IPS DF 6.9 (cell line): ENCODE measurements around the gene EXOC4.

Source experiments
- DNase-seq: peaks from one replicate; pipeline ENCODE4 v3.0.0-alpha.2; 2013; ENCODE audit warnings: low read depth, low spot score
- H3K27ac ChIP-seq: one replicate; pipeline ENCODE4 v1.5.1; 2013; ENCODE audit warnings: low read length, control low read depth
- H3K27me3 ChIP-seq: 2 replicates; pipeline ENCODE4 v1.6.1; 2013; ENCODE audit warnings: mild to moderate bottlenecking, low read length; ENCODE audit not compliant: control insufficient read depth, insufficient read depth
- H3K36me3 ChIP-seq: 2 replicates; pipeline ENCODE4 v1.6.1; 2013; ENCODE audit warnings: low read length; ENCODE audit not compliant: control insufficient read depth, insufficient read depth
- H3K4me1 ChIP-seq: 2 replicates; pipeline ENCODE4 v1.6.1; 2013; ENCODE audit warnings: low read length; ENCODE audit not compliant: control insufficient read depth, insufficient read depth
- H3K4me3 ChIP-seq: 2 replicates; pipeline ENCODE4 v1.5.1; 2013; ENCODE audit warnings: mild to moderate bottlenecking, low read length
- H3K9me3 ChIP-seq: 2 replicates; pipeline ENCODE4 v1.6.1; 2013; ENCODE audit warnings: low read length, inconsistent platforms; ENCODE audit not compliant: control insufficient read depth, insufficient read depth
- WGBS: extraction: QIAGEN DNeasy Blood & Tissue Kit; methylation state at CpG from one replicate; pipeline ENCODE4 v1.1.7; 2013; ENCODE audit warnings: mixed read lengths, missing lambda C conversion rate; ENCODE audit not compliant: insufficient read length, insufficient coverage; 5-methylcytosine and 5-hydroxymethylcytosine counted together

The EXOC4 gene

DNA sequence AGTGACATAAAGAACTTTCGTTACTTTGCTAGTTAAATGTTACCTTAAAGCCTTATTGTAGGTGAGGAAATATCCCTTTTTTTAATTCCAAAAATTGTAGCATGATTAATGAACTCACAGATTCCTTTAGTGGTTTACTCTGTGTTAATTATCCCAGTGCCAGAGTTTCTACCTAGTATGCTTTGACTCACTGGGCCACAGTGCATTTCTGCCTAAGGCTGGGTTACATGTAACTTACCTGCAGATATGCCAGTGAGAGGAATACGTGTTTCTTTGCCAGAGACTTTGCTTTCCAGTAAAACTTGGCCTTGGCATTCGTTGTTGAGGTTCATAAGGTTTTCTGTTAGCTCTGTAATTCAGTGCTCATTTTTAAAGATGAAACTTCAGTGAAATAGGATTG is 493.4 kb downstream of the EXOC4 start:
- WGBS: no CpG with 5 or more reads among the region's 3 CpGs
- H3K4me3 ChIP-seq: no peak overlapping the region
- H3K4me1 ChIP-seq: peaks cover 4% of the 10 kb centered on the region; the same call in 1 of the 2 replicates
- no peaks in the 10 kb centered on the region for H3K36me3 ChIP-seq
- H3K27me3 ChIP-seq: no peaks in the 10 kb centered on the region
- no peak overlapping the region for H3K27ac ChIP-seq
- no peak for DNase-seq
- no peaks in the 10 kb centered on the region for H3K9me3 ChIP-seq

DNA sequence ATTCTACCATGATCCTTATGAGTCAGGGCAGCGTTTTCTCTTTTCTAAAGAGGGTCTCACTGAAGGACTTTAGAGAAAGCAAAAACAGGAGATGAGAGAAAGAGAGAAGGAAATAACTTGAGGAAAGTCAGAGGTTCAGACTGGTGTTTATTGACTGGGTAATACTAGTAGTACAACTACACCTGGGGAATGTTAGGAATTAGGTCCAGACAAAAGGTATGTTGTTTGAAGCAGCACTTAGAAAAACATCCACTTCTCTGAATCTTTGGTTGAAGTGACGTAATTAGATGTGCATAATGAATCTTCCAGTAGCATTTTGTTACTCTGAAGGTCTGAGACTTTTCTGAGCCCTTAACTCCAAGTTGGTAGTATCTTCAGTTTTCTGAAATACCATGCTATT is 494.0 kb downstream of the EXOC4 start:
- no CpG with 5 or more reads among the region's 2 CpGs for WGBS
- Histone ChIP-seq H3K27ac (no peak overlapping the region), H3K36me3 (no peaks in the 10 kb centered on the region), H3K27me3 (no peaks in the 10 kb centered on the region), H3K4me3 (no peak overlapping the region), H3K4me1 (peaks cover 4% of the 10 kb centered on the region; the same call in 1 of the 2 replicates), H3K9me3 (no peaks in the 10 kb centered on the region)
- DNase-seq: no peak

DNA sequence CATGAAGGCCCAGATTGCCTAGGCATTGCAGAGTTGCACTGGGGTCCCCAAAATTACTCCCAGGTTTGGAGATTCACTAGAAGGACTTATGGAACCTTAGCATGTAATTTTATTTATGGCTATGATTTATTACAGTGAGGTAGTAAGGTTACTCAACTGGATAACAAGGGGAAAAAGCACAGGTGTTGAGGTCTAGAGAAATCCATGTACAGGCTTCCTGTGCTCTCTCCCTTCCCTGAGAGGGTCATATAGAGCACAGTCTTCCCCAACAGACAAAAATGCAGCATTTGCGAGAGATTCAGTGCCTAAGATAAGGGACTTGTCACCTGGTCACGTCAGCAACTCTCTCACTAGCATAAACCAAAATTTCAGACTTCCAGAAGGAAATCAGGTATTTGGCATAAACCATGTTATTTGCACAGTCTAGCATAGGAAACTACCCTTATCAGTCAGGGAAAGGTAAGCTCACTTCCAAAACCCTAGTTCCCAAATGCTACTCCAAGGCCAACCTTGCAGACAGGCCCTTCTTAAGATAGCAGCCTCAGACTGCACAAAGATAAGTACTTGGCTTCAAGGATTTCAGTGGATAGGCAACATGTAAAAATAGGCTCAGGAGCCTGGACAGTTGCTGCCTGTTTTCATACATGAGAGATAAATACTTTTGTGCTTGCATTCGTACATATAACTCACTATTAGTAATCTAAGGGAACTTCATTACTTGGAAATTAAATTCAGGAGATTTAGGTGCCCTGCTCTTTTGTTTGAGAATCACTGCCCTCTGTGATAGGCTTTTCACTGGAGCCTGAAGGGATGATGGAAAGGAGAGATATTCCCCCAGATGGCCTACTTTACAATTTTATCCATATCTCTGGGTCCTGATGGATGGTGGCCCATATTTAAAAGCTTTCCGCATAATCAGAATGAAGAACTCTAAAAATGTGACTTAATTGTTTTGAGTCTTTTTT is 495.8 kb downstream of the EXOC4 start:
- H3K4me1 ChIP-seq: peaks cover 4% of the 10 kb centered on the region; the same call in 1 of the 2 replicates
- no peak overlapping the region for H3K27ac ChIP-seq
- H3K4me3 ChIP-seq: no peak overlapping the region
- no CpG with 5 or more reads among the region's 4 CpGs for WGBS
- H3K36me3 ChIP-seq: no peaks in the 10 kb centered on the region
- H3K9me3 ChIP-seq: no peaks in the 10 kb centered on the region
- no peaks in the 10 kb centered on the region for H3K27me3 ChIP-seq
- no peak for DNase-seq

DNA sequence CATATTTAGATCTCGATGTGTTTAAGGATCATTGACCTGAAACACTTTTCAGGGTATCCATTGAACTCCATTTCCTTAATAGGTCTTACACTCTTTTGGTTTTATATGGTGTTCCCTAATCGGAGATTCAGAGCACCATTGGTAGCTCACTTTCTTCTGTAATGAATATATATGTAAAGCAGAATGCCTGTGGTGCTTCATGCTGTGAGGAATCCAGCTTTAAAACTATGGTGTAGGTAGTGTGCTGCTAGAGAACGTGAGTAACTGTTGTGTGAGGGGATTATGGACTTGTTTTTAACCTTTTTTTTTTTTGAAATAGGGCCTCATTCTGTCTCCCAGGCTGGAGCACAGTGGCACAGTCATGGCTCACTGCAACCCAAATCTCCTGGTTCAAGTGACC is 497.4 kb downstream of the EXOC4 start:
- H3K9me3 ChIP-seq: no peaks in the 10 kb centered on the region
- WGBS: no CpG with 5 or more reads among the region's 3 CpGs
- H3K4me1 ChIP-seq: peaks cover 4% of the 10 kb centered on the region; the same call in 1 of the 2 replicates
- no peaks in the 10 kb centered on the region for H3K36me3 ChIP-seq
- no peak overlapping the region for H3K27ac ChIP-seq
- peak; percentile 29 for DNase-seq
- no peak overlapping the region for H3K4me3 ChIP-seq
- H3K27me3 ChIP-seq: no peaks in the 10 kb centered on the region

DNA sequence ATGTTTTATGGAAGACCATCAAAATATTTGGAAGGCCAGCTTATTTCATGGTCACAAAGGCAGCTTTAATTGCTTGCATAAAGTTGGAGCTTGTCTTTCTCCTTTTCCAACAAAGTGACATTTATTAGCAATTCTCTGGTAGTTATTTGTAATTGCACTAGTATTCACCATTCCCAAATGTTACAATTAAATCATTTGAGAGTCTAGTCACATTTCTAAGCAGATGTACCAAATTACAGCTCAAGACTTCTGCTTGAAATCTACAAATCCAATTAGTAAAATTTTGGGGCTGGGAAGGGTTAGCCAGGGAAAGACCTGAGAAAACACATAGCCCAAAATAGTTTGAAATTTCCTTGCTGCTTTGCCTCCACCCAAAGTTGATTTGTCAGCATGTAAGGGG is 498.2 kb downstream of the EXOC4 start:
- no peaks in the 10 kb centered on the region for H3K36me3 ChIP-seq
- H3K27ac ChIP-seq: no peak overlapping the region
- H3K4me3 ChIP-seq: no peak overlapping the region
- no peaks in the 10 kb centered on the region for H3K9me3 ChIP-seq
- no peaks in the 10 kb centered on the region for H3K27me3 ChIP-seq
- DNase-seq: no peak
- H3K4me1 ChIP-seq: peaks cover 4% of the 10 kb centered on the region; the same call in 1 of the 2 replicates

DNA sequence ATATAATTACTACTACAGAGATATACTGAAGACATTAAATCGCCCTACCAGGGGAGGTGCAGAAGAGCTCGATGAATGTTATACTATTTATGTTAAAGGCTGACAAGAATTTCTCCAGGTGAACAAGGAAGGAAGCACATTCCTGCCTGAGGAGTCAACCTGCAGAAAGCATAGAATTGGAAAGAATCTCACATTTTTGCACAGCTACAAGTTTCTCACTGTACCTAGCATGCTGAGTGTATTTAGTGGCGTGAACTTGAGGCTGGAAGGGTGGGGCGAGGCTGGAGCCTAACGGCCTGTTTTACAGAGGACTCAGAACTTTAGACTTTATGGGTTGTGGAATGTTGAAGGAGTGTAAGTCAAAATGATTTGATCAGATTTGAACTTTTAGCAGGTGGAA is 500.6 kb downstream of the EXOC4 start:
- H3K9me3 ChIP-seq: no peaks in the 10 kb centered on the region
- no CpG with 5 or more reads among the region's 5 CpGs for WGBS

DNA sequence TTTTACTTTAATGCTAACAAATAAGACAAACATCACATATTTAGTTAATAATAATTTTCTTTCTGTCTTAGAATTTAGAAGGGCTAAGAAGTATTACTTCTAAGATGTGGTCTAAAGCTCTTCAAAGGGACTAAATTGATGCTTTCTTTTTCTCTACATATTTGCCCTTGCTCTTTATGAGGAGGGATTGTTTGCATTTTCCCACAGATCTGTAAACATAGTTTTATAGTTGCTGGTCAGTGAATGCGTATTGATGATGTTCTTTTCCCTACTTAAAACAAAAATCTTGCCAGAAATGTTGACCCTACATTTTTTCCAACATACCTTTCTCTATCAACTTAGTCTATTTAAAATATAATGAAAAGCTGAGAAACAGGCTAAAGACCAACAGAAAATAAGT is 501.8 kb downstream of the EXOC4 start:
- no peaks in the 10 kb centered on the region for H3K9me3 ChIP-seq
- no peaks in the 10 kb centered on the region for H3K36me3 ChIP-seq
- H3K4me3 ChIP-seq: no peak overlapping the region
- no peak for DNase-seq
- H3K27ac ChIP-seq: no peak overlapping the region
- no peaks in the 10 kb centered on the region for H3K27me3 ChIP-seq
- H3K4me1 ChIP-seq: peaks cover 2% of the 10 kb centered on the region; the same call in 1 of the 2 replicates
- WGBS: no CpG with 5 or more reads among the region's 1 CpG

More for the DNA sequence above, 500.6 kb downstream of the EXOC4 start:
- Histone ChIP-seq H3K36me3 (no peaks in the 10 kb centered on the region), H3K27me3 (no peaks in the 10 kb centered on the region), H3K4me3 (no peak overlapping the region), H3K27ac (no peak overlapping the region), H3K4me1 (peaks cover 4% of the 10 kb centered on the region; the same call in 1 of the 2 replicates)
- DNase-seq: no peak

DNA sequence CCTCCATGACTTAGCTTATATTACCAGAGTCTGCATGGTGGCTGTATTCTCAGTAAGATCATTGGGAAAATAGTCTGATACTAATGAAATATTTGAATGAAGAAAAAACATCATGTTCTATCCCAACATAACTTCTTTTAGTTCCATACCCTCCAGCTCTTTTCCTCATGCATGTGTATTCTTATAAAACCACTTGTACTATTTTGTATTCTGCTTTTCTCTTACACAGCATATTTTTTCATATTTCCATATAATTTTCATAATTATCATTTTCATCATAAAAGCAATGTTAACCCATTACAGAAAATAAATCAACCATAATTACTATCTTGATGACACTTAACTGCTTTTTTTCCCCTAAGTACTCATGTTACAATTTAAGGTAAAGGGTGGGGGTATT is 503.0 kb downstream of the EXOC4 start:
- DNase-seq: no peak
- Histone ChIP-seq H3K36me3 (no peaks in the 10 kb centered on the region), H3K4me1 (no peaks in the 10 kb centered on the region), H3K4me3 (no peak overlapping the region), H3K9me3 (no peaks in the 10 kb centered on the region), H3K27ac (no peak overlapping the region), H3K27me3 (no peaks in the 10 kb centered on the region)

DNA sequence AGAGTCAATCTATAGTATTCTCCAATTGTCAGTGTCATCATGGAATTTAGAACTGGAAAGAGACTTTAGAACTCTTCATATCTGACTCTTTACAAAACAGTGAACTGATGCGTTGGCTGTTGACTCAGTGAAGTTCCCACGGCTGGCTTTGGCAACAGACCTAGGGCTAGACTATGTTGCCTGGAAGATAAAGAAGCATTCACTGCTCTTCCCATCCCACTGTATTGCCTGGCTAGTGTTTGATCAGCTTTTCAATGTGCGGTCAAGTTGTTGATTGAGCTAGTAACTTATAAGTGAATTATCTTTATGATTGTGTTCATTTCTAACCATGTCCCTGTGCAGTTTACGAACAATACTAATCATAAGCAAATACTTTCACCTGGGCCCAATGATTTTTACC is 508.6 kb downstream of the EXOC4 start:
- no peak for DNase-seq
- H3K4me1 ChIP-seq: no peaks in the 10 kb centered on the region
- H3K27ac ChIP-seq: no peak overlapping the region
- no peaks in the 10 kb centered on the region for H3K9me3 ChIP-seq
- no peaks in the 10 kb centered on the region for H3K27me3 ChIP-seq
- no peak overlapping the region for H3K4me3 ChIP-seq
- WGBS: no CpG with 5 or more reads among the region's 4 CpGs
- H3K36me3 ChIP-seq: no peaks in the 10 kb centered on the region

DNA sequence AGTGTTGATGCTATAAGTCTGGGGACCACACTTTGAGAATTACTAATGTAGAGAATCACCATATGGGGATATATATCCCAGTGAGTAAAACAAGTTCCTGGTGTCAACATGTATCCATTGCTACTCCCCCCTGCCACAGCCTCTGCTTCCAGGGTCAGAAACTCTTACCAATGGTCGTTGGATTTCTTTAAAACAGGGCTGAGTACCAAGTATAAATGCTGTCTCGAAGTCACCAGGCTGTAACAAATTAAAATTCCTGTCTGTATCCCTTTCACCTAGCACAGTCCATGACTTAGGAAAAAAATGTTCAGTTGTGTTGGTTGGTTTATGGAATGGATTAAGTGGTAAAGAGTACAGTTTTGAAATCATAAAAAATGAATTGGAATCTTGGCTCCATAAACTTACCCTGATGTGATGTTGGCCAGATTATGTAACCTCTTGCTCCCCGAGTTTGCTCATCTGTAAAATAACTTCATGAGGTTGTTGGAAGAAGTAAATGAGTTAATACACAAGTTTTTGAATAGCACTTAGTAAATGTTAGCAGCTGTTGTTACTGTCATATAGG is 510.3 kb downstream of the EXOC4 start:
- Histone ChIP-seq H3K27ac (no peak overlapping the region), H3K4me3 (no peak overlapping the region), H3K9me3 (no peaks in the 10 kb centered on the region), H3K36me3 (no peaks in the 10 kb centered on the region), H3K27me3 (no peaks in the 10 kb centered on the region), H3K4me1 (no peaks in the 10 kb centered on the region)
- WGBS: no CpG with 5 or more reads among the region's 3 CpGs
- DNase-seq: no peak
